Measurements from ENCODE around the gene TRIM75. TPM values are rescaled to one million over a fixed set of nuclear protein-coding genes. Genes with fewer than 3 reads are reported as not detected.

Gene TRIM75
- not detected in 2 replicates for total RNA-seq

DNA sequence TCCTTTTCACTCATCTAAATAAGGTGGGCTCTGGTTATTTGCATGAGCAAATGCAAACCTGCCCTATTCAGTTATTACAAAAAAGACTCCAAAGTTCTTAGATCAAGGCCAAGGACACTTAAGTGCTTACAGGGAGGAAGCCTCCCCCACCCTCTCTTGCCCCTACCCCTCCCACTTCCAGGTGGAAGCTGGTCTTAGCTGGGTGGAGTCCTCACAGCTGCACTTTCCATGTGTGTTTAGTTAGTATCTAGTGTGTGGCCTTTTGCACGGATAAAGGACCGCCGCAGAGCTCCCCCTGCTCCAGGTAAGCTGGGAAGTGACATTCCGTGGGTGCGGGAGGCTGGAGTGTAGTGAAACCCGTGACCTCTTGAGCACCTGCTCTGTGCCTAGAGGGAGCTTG is at the start of gene TRIM75:
TRIM75 (plus strand) TSS at position 222 of the 400 bp plus-strand sequence. CDS start 5,282 bp downstream, outside the sequence.

DNA sequence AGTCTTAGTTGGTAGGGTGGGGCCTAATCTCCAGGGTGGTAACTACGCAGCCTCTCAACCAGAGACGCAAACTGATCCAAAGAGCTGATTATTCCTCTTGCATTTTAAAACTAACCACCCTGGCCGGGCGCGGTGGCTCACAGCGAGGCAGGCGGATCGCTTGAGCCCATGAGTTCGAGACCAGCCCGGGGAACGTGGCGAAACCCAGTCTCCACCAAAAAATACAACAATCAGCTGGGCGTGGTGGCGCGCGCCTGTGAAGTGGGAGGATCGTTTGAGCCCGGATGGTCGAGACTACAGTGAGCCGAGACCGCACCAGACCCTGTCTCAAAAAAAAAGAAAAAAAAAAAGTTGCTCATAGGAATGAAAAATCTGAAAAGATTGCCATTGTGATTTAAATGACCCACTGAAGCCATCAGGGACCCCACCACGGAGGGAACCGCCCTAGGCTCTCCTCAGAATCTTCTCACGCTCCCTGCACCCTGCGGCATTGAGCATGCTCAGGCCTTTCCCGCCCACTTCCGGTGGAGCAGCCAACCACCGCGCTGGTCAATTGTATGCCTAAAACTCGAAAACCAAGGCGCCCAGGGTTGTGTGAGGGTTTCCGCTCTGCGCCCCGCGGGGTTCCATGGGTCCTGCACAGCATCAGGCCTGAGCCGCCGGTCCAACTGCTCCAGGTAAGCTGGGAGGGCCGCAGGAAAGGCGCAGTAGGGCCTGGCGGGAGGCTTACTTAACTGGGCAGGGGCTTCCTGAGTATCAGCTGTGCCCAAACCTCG is 22.0 kb upstream of the TRIM75 start, which contains the start of gene TRIM60:
TRIM60 (plus strand) TSS at position 564 of the 776 bp plus-strand sequence. CDS start 8,074 bp downstream, outside the sequence.

Small RNA genes lying within 50 kb of the gene (small RNA-seq; reads per million reads assigned to genes)
- not detected for gene AC106872.12

Other genes with a start within 250 kb of the TRIM75 start
- gene APELA, start 176.7 kb upstream of the TRIM75 start, total RNA-seq: not detected in 2 replicates
- 0.14 TPM in 1 of 2 replicates, not detected in the other for gene TRIM61, start 76.2 kb upstream of the TRIM75 start, total RNA-seq
- not detected in 2 replicates for gene TRIM60, start 21.9 kb upstream of the TRIM75 start, total RNA-seq
- gene TMEM192, start 59.0 kb downstream of the TRIM75 start, total RNA-seq: 13.4 and 21.8 TPM in 2 replicates
- 26.1 and 29.4 TPM in 2 replicates for gene KLHL2, start 153.7 kb downstream of the TRIM75 start, total RNA-seq

All from thoracic aorta endothelial cell (primary cell).